Eye (tissue), 1 donor: ENCODE measurements around the gene C6orf163.
"Not testable (repeated sequence)": the region's sequence is repeated elsewhere in the genome, so short reads cannot be mapped to it uniquely, and the experiment has no call there.

ENCODE experiments used
- DNase-seq: peaks from one replicate; pipeline ENCODE4 v3.0.0-alpha.2; 2015

C6orf163 gene

DNA sequence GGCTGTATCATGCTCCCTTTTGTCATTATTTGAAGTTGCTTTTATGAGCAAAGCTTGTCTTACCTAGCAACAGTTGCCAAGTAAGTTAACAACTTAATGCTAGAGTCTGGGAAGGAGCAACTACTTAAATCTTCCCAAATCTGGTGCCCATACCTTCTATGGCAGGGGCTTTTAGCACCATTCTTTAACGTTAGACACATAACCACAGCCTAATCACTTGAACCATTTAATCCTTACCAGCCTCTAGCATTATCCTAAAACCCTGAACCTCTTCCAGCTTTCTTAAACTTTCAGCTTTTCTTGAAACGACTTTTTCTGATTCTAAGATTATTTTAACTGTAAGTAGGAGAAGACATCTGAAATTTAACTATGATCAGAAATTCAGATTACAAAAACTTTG is at the start of gene C6orf163:
Gene C6orf163, plus strand, starts transcription at position 83 of the 400 bp plus-strand sequence. Its CDS starts 287 bp downstream, at position 370.
- no peak for DNase-seq

- no peak for DNase-seq
These were observed 47.5 kb upstream of the C6orf163 start for GRCh38 chr6:87297119-87297518.

- DNase-seq, result not testable (repeated sequence)
These were observed 43.3 kb upstream of the C6orf163 start for GRCh38 chr6:87301277-87301676.

- DNase-seq, result no peak
These were observed 35.6 kb upstream of the C6orf163 start for GRCh38 chr6:87308970-87309369.

- no peak for DNase-seq
These were observed 31.8 kb upstream of the C6orf163 start for GRCh38 chr6:87312860-87313259.

DNA sequence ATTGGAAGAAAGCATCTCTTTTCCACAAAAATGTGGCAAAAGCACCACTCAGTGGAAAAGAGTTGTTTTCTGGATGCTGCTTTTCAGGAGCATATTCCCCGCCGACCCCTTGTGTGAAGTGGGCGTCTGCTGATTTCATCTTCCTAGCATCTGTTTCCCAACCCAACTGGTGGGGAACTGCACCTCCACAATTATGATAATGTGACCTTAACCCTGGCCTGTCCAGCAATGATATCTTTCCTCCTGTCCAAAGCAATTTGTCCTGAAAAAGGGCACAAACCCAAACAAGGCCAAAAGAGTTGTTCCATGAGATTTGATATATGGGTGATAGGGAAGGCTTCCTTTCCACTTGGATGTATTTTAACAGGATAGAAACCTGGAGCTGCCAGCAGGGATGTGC is 29.5 kb upstream of the C6orf163 start:
- no peak for DNase-seq

DNA sequence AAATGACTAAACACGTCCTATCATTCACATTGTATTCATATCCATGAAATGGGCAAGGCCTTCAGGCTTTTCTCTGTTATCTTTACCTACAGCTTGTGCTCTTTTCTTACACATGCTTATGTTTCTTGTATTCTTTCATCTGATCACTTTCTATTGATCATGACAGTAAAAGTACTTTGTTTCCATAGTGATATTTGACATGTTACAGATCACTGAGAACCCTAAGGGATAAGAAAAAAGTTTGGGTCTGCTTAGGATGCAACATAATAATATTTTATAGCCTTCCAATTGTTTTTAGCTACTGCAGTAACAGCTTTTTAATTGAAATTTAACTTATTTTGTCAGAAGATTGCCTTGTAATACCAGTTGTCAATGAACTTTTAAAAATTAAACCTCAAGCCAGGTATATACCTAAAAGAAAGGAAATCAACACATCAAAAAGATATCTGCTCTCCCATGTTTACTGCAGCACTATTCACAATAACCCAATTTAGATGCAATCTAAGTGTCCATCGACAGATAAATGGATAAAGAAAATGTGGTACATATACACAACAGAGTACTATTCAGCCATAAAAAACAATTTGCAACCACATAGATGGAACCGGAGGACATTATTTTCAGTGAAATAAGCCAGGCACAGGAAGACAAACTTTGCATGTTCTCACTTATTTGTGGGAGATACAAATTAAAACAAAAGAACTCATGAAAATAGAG is 25.2 kb upstream of the C6orf163 start:
- no peak for DNase-seq

DNA sequence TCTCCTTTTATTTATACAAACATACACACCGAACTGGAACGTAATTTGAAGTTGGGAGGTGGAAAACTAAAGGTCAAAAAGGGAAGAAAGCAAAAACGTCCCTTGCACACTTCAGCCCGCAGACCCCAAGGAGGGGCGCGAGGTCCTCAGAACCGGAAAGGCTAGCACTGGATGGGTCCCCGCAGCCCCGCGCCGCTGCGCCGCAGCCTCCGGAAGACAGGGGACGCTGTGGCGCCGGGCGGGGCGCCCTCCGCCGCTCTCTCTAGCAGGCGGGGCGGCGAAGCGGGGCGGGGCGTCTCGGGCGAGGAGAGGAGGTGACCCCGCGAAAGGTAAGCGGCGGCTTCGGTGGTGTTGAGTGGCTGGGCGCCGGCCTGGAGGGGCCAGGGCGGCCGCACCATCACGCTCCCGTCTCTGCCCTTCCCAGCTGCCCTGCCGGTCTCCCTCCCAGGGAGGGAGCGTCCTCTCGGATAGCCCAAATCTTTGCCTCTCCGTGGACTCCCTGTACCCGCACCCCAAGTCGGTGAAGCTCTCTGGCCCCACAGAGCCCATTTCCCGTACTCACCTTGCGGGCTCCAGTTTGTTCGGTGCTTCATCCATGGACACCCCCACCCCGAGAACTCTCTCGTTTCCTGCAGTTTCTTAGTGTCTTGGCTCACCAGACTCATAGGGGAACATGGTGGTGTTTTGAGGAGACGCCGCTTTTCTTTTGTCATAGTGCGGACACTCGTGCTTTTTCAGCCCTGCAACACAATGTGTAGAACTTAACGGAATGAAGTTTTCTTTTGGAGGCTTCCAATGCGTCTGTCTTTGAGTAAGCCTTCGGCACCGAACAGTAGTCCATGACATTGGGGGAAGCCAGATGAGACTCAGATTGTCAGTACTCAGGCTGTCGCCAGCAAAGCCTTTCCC is 22.1 kb upstream of the C6orf163 start, which contains the start of gene SMIM8:
Gene SMIM8, plus strand, starts transcription at position 285 of the 909 bp plus-strand sequence. CDS start 14,444 bp downstream, outside the sequence.
- peak; percentile 94 for DNase-seq

DNA sequence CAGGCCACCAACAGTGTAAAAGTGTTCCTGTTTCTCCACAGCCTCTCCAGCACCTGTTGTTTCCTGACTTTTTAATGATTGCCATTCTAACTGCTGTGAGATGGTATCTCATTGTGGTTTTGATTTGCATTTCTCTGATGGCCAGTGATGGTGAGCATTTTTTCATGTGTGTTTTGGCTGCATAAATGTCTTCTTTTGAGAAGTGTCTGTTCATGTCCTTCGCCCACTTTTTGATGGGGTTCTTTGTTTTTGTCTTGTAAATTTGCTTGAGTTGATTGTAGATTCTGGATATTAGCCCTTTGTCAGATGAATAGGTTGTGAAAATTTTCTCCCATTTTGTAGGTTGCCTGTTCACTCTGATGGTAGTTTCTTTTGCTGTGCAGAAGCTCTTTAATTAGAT is 20.7 kb upstream of the C6orf163 start:
- not testable (repeated sequence) for DNase-seq

- DNase-seq, result no peak
These were observed 13.7 kb upstream of the C6orf163 start for GRCh38 chr6:87330961-87331360.

DNA sequence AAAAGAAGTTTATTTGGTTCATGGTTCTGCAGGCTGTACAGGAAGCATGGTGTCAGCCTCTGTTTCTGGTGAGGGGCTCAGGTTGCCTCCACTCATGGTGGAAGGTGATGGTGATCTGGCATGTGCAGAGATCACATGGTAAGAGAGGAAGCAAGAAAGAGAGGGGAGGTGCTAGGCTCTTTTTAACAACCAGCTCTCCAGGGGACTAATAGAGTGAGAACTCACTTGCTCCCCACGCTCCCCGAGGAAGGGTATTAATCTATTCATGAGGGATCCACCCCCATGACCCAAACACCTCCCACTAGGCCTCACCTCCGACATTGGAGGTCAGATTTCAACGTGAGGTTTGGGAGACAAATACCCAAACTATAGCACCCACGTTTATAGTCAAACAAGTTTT is 11.6 kb upstream of the C6orf163 start:
- no peak for DNase-seq

GRCh38 chr6:87333591-87334181 is 10.9 kb upstream of the C6orf163 start:
- DNase-seq, result no peak

- no peak for DNase-seq
These were observed 9.9 kb upstream of the C6orf163 start for GRCh38 chr6:87334683-87335082.

GRCh38 chr6:87336367-87336766 is 8.2 kb upstream of the C6orf163 start:
- no peak for DNase-seq

- no peak for DNase-seq
These were observed 4.4 kb upstream of the C6orf163 start for GRCh38 chr6:87340230-87340629.

DNA sequence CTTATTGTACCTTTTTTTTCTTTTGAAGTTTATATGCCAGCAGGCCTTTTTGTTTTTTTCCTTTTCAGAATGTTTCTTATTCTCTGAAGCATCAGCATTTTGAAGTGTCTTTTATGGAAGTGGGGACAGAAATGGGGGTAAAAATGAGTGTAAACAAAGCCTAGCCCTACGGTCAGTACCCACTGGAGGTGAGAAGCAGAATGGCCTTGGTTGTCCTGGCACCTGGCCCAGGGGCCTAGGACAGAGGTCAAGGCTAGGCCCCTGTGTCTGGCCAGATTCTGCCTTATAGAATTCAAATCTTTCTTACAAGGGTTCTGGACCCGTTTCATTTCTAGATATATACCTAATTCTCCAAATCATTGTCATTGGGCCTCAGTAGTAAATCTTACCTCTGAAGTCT is 3.5 kb upstream of the C6orf163 start:
- DNase-seq, result no peak

DNA sequence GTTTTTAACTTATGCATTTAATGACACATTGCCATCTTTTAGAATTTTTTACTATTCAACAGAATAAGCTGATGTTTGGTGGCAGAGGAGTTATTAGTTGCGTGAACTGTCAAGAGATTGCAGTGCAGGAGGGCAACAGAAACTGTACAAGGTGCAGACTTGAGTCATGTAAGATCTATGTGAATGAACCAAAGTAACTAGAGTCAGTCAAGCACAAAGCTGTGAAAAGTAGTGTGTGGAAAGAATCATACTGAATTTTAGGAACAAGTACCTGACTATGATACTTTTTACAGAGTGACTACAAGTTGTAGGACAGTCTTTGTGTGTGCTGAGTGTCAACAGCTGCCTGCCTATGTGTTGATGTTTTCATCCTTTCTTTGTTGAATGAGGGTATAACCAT is 2.7 kb upstream of the C6orf163 start:
- no peak for DNase-seq

- DNase-seq, result no peak
These were observed 1.8 kb upstream of the C6orf163 start for GRCh38 chr6:87342829-87343228.

GRCh38 chr6:87346700-87347099 is 2.1 kb downstream of the C6orf163 start:
- DNase-seq, result no peak

DNA sequence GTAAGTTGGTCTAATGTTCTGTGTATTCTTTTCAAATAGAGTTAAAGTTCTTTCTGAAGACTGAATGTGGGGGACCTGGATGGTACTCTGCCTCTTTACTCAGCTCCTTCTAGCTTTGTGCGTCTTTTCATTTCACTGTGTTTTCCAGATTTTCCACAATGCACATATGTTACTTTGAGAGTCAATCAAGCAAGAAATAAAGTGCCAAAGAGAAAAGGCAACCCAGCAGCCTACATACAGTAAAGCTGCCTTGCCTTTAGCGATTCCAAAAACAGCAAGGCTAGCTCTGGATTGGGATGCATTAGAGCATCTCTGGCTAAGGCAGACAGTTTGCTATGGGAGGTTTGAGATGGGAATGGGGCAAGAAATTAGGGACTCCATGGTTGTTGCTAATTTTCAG is 5.3 kb downstream of the C6orf163 start:
- no peak for DNase-seq

GRCh38 chr6:87350516-87350915 is 5.9 kb downstream of the C6orf163 start:
- no peak for DNase-seq

DNA sequence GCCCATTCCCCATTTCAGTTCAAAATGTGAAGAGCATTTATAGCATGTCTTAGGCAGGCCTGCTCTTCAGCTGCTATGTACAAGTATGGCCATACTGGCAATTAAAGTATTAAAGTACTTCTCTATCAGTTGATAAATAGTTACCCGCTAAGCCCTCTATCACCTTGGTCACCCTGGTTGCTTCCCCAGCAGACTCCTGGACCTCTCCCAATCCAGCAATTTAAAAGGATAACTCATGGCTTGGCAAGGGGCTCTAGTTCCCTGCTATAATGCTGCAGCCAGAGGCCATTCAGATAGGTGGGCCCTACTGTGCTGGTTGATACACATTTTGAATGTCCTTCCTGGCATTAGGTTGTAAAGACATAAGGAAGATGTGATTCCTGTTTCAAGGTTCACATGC is 7.0 kb downstream of the C6orf163 start:
- DNase-seq, result no peak

- DNase-seq, result no peak
These were observed 11.6 kb downstream of the C6orf163 start for GRCh38 chr6:87356181-87356580.
